HG03439 (cell line): Measurements from ENCODE around the gene SCARF1.

Experiments used
- ATAC-seq: cut with Tn5 transposase; IDR thresholded peaks from one replicate; pipeline ENCODE4 v1.9.1; 2021; ENCODE audit warnings: mild to moderate bottlenecking, moderate library complexity; ENCODE audit not compliant: unreplicated experiment

SCARF1 gene

DNA sequence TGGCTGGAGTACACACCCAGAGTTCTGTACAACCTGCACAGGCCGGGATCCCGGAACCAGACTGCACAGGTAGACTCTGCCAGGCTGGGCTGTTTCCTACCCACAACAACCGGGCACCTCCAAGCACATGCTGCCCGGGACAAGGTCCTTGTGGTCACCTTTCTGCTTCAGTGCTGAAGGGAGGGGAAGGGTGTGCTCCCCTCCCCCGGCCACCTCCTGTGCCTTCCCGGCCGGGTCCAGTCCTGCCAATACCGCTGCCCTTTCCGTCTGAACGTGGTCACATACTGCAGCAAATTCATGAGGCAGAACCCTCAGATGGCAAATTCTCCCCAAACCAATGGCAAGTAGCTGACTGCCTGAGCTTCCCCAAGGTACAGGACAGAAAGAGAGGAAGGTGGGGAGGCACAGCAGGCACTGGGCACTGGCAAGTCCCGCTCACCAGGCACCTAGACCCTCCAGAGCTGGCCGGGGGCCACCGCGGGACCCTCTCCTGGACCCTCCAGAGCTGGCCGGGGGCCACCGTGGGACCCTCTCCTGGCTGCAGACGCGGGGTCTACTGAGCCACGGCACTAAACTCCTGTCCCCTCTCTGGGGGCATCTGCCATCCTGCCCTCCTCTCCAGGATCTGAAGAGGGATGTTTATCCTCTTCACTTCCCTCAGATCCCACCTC is 39.7 kb downstream of the SCARF1 start:
- no peak for ATAC-seq

DNA sequence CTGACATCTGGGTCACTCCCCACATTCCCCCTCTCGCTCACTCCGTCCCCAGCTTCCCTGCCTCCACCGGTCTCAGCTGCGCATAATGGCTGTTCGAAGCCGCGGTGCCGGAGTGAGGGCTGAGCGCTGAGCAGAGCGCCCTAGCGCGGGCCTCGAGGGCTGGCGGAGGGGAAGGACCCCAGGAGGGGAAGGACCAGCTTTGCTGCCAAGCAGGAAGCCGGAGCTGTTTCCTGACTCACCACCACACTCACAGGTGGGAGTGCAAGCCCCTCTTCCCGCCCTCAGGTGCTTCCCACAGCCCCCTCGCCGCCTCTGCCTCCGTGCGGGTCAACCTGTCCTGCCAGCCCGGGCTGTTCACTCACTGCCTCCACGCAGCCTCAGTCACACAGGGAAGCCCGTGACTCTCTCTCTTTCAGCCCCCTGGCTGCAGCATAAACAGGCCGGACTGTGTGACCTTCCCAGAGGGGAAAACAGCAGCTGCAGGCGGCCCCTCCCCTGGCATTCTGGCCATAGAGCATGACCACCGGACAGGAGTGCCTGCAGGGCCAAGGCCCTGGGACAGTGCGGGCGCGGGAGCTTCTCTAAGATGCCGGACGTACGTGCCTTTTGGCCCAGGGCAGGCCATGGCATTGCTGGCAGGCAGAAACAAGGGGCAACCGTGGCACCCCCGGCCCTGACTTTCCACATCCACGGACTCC is 40.6 kb downstream of the SCARF1 start:
- ATAC-seq, result no peak

DNA sequence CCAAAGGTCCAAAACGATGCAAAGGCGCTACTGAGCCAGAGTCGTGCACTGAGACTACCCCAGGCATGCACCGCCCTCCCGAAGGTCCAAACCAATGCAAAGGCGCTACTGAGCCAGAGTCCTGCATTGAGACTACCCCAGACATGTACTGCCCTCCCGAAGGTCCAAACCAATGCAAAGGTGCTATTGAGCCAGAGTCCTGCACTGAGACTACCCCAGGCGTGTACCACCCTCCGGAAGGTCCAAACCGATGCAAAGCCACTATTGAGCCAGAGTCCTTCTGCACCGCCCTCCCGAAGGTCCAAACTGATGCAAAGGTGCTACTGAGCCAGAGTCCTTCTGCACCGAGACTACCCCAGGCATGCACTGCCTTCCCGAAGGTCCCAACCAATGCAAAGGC is 44.0 kb downstream of the SCARF1 start:
- ATAC-seq, result no peak

GRCh38 chr17:1598399-1599095 is 47.0 kb downstream of the SCARF1 start:
- ATAC-seq, result no peak

DNA sequence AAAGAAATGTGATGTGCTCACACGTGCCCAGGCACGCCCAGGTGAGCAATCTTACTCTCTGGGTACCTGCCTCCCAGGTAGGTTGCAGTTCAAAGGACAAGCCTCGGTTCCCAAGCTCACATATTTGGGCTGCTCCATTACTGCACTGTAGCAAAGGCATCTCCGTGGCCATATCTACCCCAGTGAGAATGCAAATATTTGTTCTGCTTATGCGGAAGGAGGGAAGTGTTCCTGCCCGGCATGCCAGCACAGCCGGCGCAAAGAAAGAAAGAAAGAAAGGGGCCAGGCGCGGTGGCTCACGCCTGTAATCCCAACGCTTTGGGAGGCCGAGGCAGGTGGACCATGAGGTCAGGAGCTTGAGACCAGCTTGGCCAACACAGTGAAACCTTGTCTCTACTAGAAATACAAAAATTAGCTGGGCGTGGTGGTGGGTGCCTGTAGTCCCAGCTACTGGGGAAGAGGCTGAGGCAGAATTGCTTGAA is 47.6 kb downstream of the SCARF1 start:
- no peak for ATAC-seq

DNA sequence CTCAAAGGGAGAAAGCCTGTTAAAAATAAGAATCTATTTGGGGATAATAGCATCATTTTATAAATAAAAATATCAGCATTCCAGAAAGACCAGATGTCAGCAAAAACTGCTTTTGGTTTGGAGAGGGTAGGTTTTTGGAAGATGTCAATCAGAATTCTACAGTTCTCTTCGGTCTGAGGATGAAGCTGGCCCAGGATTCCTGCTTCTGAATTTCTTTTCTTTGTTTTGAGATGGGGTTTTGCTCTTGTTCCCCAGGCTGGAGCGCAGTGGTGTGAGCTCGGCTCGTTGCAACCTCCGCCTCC is 52.0 kb downstream of the SCARF1 start:
- no peak for ATAC-seq

- ATAC-seq, result peak; percentile 56
These were observed 52.5 kb downstream of the SCARF1 start for GRCh38 chr17:1592751-1593629.

GRCh38 chr17:1591474-1592090 is 54.0 kb downstream of the SCARF1 start:
- ATAC-seq, result no peak

DNA sequence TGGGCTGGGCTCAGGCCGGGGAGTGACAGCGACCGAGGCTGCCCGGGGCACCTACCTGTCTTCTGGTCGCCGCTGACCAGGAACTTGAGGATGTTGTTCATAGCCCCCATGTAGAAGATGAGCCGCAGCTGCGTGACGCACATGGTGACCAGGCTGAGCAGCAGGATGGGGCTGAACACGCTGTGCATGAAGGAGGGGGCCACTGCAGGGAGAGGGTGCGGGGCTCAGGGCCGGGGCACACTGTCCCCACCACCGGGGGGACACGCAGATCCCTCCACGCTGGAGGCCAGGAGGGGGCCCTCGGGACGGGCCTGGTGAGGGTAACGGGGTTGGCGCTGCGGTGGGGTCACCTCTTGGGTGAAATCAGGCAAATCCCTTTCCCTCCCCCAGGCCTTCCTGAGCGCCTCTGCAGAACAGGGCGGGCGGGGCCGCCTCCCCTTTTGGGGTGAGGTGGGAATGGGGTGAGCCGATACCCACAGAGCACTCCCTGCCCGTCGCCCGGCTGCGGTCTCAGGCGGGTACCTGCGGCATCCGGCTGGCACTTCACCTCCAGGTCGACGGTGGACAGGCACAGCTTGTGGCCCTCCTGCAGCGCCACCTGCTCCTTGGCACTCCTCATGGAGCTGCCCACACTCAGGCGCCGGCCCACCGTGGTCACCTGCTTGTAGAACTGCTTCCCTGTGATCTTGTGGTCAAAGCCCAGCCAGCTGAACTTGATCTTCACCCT is 54.6 kb downstream of the SCARF1 start:
- no peak for ATAC-seq

GRCh38 chr17:1590029-1590746 is 55.3 kb downstream of the SCARF1 start:
- no peak for ATAC-seq

DNA sequence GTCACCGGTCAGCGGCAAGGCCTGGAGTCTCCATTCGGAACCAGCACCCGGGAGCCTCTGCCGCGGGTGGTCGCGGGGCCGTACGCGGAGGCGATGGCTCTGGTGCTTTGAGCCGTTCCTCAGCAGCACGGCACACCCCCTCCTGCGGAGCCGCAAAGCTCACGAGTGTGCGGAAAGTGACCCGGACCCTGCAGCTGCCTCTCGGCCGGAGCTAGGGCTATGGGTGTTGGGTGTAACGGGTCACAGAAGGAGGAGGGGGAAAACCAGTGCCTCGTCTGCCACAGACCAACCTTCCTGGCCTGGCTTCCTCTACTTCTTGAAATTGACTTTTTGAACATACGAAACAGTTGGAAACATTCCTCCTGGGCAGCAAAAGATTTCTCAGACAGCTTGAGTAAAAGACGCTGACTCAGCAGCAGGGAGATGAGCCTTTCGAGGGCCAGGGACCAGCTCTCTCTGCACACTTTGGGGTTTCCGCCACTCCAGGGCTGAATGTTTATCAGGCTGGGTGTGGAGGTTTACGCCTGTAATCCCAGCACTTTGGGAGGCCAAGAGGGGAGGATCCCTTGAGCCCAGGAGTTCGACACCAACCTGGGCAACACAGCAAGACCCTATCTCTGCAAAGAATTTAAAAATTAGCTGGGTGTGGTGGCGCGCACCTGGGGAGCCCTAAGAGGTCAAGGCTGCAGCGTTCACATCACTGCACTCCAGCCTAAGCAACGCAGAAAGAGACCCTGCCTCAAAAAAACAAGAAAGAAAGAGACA is 56.5 kb downstream of the SCARF1 start:
- ATAC-seq, result no peak

- no peak for ATAC-seq
These were observed 61.4 kb downstream of the SCARF1 start for GRCh38 chr17:1584167-1584566.
